ENCODE data around the gene MAPK8IP2. TPM values are rescaled to one million over a fixed set of nuclear protein-coding genes. Genes with fewer than 3 reads are reported as not detected.
"Not testable (repeated sequence)": the region's sequence is repeated elsewhere in the genome, so short reads cannot be mapped to it uniquely, and the experiment has no call there.

MAPK8IP2 gene
- total RNA-seq, 2 donors from 2014 or later: 1.2 to 1.4 TPM

- Histone ChIP-seq H3K9me3 (no peaks in the 10 kb centered on the region), H3K27ac (no peak overlapping the region), H3K4me3 (no peak overlapping the region), H3K4me1 (no peaks in the 10 kb centered on the region), H3K36me3 (no peaks in the 10 kb centered on the region), H3K9ac (ENCODE audit: low read depth in 2 of 2, low read length in 2 of 2) (no peak overlapping the region), H3K27me3 (no peaks in the 10 kb centered on the region)
- intact Hi-C loops (cut with DNase I): no loop called here
- no peak for DNase-seq
- no peak for TF ChIP-seq CTCF (IDR thresholded peaks at IDR 0.05)
Observed at GRCh38 chr22:50657925-50658324, 57.3 kb downstream of the MAPK8IP2 start.

GRCh38 chr22:50659711-50660110, 59.1 kb downstream of the MAPK8IP2 start:
- H3K36me3 ChIP-seq; DNase-seq; H3K27me3 ChIP-seq; H3K4me3 ChIP-seq; intact Hi-C loops (cut with DNase I); H3K4me1 ChIP-seq; H3K9ac ChIP-seq (ENCODE audit: low read depth in 2 of 2, low read length in 2 of 2); H3K9me3 ChIP-seq; H3K27ac ChIP-seq: not testable (repeated sequence)

- H3K4me1 ChIP-seq: no peaks in the 10 kb centered on the region
- intact Hi-C loops (cut with DNase I): no loop called here
- H3K27ac ChIP-seq: no peak overlapping the region
- H3K4me3 ChIP-seq: no peak overlapping the region
- no peaks in the 10 kb centered on the region for H3K9me3 ChIP-seq
- DNase-seq: no peak
- no peak for TF ChIP-seq CTCF (IDR thresholded peaks at IDR 0.05)
- H3K27me3 ChIP-seq: no peaks in the 10 kb centered on the region
- no peak overlapping the region for H3K9ac ChIP-seq (ENCODE audit: low read depth in 2 of 2, low read length in 2 of 2)
- H3K36me3 ChIP-seq: no peaks in the 10 kb centered on the region
Observed at GRCh38 chr22:50660306-50660705, 59.7 kb downstream of the MAPK8IP2 start.

Other genes starting within 250 kb of the MAPK8IP2 start
- gene SBF1, start 125.8 kb upstream of the MAPK8IP2 start, total RNA-seq: 100 to 1,000 TPM in 1 of 2 donors, 10 to 100 TPM in 1; 68.3 to 101 TPM
- 1 to 10 TPM; 4.4 to 5.1 TPM for gene ADM2, start 119.2 kb upstream of the MAPK8IP2 start, total RNA-seq
- not detected for gene MIOX, start 113.9 kb upstream of the MAPK8IP2 start, total RNA-seq
- gene LMF2, start 93.1 kb upstream of the MAPK8IP2 start, total RNA-seq: 10 to 100 TPM; 51.1 to 60.0 TPM
- 10 to 100 TPM; 27.4 to 71.5 TPM for gene NCAPH2, start 92.6 kb upstream of the MAPK8IP2 start, total RNA-seq
- 1 to 10 TPM; 1.8 to 5.8 TPM for gene SCO2, start 75.2 kb upstream of the MAPK8IP2 start, total RNA-seq
- gene TYMP, start 70.8 kb upstream of the MAPK8IP2 start, total RNA-seq: 10 to 100 TPM; 22.6 to 28.0 TPM
- gene KLHDC7B, start 54.9 kb upstream of the MAPK8IP2 start, total RNA-seq: under 1 TPM; 0.07 to 0.16 TPM
- gene SYCE3, start 37.9 kb upstream of the MAPK8IP2 start, total RNA-seq: not detected
- 10 to 100 TPM; 20.1 to 21.7 TPM for gene CPT1B, start 22.4 kb upstream of the MAPK8IP2 start, total RNA-seq
- gene CHKB, start 17.9 kb upstream of the MAPK8IP2 start, total RNA-seq: 10 to 100 TPM; 52.6 to 89.7 TPM
- 10 to 100 TPM; 40.6 to 61.0 TPM for gene ARSA, start 27.4 kb downstream of the MAPK8IP2 start, total RNA-seq
- gene SHANK3, start 72.0 kb downstream of the MAPK8IP2 start, total RNA-seq: 1 to 10 TPM; 3.6 to 4.3 TPM
- gene ACR, start 137.4 kb downstream of the MAPK8IP2 start, total RNA-seq: under 1 TPM; 0.77 to 0.80 TPM
- gene RABL2B, start 182.8 kb downstream of the MAPK8IP2 start, total RNA-seq: 10 to 100 TPM; 14.3 to 23.9 TPM